GM18511 (cell line): ENCODE data around the gene PSME3IP1.
"Not testable (repeated sequence)": the region's sequence is repeated elsewhere in the genome, so short reads cannot be mapped to it uniquely, and the experiment has no call there.

Source experiments
- ATAC-seq: cut with Tn5 transposase; IDR thresholded peaks from one replicate; pipeline ENCODE4 v1.9.1; 2021; ENCODE audit warnings: mild to moderate bottlenecking, moderate library complexity; ENCODE audit not compliant: unreplicated experiment

The PSME3IP1 gene

DNA sequence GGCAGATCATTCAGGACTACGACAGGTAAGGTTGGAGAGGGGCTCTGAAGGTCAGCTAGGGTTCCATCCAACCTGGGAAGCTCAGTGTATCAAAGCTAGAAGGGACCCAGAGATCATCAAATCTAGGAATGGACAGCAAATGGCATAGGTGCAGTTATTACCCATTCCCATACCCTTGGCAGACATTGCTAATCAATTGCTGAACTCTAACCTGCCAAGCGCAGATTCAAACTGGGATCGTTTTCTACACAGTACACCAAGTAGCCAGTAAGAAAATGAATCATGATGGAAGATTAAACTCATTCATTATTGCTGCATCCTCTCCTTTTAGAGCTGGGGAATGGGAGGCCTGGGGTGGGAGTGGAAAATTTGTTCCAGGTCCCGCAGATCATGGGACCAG is 59.9 kb downstream of the PSME3IP1 start:
- no peak for ATAC-seq

DNA sequence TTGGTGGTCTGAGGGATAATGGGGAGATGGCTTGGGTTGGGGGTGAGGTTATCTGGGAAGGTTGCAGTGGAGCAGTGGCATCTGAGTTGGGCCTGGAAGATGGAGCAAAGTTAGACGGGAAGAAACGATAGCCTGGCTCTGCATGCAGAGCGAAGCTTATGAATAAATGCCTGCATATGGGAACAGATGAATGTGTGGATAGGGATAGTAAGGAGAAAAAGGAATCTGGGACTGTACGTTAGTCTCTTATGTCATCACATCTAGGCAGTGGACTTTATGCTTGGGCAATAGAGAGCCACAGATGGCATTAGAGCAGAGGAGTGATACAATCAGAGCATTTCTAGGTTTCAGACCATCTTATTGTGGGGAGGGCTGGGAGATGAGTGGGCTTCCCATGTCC is 60.5 kb downstream of the PSME3IP1 start:
- ATAC-seq: no peak

DNA sequence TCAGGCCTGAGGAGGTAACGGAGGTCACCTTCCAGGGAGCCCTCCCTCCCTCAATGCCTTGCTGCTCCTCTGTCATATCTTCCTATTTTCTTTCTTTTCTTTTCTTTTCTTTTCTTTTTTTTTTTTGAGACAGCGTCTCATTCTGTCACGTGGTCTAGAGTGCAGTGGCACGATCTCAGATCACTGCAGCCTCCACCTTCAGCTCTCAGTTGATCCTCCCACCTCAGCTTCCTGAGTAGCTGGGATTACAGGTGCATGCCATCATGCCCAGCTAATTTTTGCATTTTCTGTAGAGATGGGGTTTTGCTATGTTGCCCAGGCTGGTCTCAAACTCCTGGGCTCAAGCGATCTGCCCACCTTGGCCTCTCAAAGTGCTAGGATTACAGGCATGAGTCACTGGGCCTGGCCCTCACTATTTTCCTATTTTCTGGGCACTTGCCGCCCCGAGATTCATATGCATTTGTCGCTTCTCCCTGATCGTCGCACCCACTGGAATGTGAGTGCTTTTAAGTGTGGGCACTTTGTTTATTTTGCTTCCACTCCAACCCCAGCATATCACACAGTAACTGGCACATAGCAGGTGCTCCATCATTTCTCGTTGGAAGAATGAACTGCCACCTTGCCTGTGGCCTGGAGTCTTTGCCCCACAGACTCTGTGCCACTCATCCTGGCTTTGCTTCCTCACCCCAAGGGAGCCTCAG is 61.7 kb downstream of the PSME3IP1 start:
- no peak for ATAC-seq

DNA sequence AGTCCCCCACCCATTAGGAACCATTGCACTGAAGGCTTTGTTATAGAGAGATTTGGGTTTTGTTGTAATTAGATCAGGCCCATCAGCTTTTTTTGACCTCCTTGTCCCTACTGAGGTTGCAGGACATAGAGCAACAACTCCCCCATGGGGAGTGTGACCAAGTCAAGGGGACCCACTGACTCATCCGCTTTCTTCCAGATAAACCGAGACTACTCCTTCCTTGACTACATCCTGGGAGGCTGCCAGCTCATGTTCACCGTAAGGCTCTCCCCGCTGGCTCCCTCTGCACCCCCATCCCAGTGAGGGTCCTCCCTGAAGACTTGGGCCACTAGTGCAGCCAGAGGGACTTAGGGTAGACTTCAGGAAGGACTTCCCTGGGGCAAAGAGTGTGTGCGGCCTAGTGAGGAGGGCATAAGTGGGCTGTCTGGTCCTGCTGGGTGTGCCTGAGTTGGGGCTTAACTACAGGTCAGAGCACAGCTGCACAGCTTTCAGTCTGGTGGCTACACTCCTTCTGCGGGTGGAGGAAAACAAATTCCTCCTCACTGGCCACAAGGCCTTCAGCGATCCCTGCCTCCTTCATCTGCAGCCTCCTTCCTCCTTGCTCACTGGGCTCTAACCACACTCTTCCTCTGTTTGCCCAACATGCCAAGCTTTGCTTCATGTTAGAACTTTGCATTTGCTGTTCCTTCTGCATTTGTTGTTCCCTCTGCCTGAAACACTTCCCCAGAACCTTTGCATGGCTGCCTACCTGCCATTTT is 62.4 kb downstream of the PSME3IP1 start:
- ATAC-seq: no peak

DNA sequence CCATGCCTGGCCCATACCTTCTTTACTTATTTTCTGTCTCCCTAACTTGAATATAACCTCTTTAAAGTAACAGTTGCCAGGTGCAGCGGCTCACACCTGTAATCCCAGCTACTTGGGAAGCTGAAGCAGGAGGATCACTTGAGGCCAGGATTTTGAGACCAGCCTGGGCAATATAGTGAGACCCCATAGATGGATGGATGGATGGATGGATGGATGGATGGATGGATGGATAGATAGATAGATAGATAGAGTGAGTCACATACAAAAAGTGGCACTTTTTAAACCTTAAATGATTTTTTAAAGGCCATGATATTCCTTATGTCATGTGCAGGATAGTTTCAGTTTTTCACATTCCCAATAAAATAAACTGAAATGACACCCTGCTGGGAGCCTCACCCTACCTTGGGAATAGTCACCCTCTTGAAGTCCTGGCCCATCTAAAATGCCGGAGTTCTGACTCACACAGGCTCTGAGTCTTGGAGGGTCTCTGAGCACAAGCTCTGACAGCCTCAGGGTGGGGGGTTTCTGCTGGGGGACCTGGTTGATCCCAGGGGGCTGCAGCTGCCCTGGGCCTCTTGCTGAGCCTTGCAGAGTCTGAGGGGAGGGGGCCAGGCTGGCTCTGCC is 67.3 kb downstream of the PSME3IP1 start:
- ATAC-seq: no peak

DNA sequence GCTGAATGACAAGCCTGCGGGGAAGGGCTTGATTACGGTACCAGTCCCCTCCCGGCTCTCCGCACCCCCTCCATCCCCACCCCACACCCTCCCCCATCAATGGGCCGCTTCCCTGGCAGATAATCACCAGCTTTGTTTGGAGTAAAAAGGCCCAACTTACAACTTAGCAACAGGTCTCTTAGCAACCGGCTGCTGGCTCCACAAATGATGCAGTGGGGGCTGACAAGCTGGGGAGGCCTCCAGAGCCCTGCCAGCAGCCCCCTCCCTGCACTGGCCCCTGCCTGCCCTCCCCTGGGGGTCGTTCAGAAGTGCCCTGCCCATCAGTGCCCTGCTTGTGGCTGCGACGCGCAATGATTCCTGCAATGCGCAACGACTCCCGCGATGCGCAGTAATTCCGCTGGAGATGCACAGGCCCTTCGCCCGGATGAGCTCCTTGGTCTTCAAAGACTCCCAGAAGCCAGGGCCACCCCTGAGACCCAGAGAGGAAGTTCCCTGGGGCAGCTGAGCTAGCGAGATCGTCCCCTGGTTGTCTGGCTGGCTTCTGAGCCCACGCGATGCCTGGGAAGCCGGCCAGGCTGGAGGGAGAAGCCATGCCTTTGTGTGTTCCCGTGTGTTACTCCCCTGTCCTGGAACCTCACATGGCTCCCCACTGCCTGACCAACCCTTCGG is 70.2 kb downstream of the PSME3IP1 start:
- no peak for ATAC-seq

DNA sequence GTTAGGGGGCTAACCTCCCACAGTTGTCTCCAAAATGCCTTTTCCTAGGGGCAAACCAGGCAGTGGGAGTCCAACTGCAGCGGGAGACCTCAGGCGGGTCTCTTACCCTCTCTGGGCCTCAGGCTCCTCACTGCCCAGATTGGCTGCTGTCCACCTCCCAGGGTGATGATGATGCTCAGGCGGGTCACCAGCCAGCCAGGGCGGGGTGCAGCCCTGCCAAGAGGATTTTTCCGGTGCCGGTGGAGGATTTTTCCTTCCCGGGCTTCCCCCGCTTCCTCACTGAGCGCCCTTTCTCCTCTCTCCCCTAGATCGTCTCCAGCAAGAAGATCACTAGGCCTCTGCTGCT is 70.7 kb downstream of the PSME3IP1 start:
- no peak for ATAC-seq

DNA sequence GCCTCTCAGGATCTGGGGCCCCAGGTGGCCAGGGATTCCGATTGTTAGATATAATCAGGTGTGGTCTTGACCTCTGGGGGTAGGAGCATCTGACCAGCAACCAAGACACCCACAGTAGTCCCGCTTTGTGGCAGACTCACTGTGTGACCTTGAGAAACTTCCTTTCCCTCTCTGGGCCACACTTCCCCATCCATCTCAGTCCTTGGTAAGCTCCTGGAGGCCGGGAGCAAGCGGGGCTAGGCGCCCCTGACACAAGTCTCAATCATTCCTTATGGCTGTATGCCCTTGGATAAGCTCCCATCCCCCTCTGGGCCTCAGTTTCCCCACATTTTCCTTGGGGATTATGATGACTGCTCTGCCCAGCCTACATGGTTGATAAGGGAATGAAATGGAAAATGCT is 72.2 kb downstream of the PSME3IP1 start:
- no peak for ATAC-seq

DNA sequence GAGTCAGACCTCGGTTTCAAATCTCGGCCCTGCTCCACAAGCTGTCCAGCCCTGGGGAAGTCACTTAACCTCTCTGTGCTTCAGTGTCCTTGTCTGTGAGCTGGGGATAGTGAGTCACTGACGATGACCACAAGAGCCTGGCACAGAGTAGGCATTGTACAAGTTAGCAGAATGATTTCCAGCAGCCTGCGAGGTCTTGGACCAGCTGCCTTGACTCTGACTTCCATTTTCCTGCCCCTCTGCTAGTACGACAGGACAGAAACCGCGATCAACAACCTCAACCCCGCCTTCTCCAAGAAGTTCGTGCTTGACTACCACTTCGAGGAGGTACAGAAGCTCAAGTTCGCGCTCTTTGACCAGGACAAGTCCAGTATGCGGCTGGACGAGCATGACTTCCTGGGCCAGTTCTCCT is 72.8 kb downstream of the PSME3IP1 start:
- ATAC-seq: no peak

DNA sequence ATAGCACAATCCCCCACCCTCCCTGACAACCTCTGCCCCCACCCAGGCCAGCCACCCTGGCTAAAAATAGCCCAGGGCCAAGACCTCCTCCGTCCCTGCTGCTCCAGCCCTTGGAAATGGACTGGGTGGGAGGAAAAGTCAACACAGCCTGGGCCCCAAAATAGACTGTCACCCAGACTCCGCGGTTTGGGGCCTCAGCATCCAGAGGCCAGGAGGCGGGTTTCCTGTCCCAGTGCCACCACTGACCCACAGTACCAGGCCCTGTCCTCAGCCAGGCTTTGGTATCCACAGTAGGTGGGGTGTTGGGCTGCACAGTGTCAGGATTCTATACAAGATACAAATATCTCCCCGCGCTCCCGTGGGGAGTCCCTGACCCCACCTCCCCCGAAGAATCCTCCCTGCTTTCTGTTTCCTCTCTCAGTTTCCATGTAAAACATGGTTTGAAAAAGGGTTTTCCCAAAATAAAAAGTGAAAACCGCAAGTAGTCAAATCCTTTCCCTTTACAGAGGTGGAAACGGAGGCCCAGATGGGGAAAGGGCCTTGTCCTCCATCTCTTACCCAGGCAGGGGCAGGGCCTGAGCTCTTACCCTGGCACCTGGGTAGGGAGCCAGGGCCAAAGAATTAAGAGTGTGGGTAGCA is 73.3 kb downstream of the PSME3IP1 start:
- no peak for ATAC-seq

DNA sequence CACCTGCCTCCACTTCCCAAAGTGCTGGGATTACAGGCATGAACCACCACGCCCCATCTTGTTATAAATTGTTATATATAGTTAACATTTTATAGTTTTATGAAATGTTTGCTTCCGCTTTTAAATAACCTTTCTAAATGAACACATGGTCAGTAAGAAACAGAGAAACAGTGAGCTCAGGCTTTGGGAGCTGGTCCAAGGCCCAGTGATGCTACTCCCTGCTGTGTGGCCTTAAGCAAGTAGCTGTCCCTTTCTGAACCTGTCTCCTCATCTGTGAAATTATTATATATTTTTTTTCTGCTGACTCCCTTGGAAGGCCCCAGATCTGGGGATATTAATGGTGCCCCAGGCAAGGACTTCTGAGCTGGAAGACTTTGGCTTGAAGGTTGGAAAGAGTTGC is 74.4 kb downstream of the PSME3IP1 start:
- ATAC-seq: no peak

DNA sequence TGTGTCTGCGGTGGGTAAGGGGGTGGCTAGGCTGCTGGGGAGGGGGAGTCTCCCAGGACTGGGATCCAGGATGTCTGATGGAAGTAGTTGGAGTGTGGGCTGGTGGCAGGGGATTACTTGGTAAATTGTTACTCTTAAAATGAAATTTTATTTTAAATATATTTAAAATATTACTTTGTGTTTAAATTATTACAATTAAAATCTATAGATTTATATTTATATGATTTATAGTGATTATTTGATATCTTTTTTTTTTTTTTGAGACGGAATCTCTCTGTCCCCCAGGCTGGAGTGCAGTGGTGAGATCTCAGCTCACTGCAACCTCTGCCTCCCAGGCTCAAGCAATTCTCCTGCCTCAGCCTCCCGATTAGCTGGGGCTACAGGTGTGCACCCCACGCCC is 74.9 kb downstream of the PSME3IP1 start:
- no peak for ATAC-seq

DNA sequence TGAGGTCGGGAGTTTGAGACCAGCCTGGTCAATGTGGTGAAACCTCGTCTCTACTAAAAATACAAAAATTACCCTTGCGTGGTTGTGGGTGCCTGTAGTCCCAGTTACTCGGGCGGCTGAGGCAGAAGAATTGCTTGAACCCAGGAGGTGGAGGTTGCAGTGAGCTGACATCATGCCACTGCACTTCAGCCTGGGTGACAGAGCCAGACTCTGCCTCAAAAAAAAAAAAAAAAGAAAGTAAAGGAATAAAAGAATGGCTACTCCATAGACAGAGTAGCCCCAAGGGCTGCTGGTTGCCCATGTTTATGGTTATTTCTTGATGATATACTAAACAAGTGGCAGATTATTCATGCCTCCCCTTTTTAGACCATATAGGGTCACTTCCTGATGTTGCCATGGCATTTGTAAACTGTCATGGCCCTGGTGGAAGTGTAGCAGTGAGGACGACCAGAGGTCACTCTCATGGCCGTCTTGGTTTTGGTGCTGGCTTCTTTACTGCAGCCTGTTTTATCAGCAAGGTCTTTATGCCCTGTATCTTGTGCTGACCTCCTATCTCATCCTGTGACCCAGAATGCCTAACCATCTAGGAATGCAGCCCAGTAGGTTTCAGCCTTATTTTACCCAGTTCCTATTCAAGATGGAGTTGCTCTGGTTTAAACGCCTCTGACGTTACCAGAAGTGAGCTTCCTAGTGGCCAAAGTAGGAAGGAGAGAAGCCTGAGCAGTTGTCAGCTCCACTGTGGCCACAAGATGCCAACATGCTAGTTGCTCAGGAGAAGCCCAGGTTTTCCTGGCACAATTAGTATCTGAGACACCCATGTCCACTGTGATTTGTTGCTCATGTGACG is 76.4 kb downstream of the PSME3IP1 start:
- not testable (repeated sequence) for ATAC-seq

DNA sequence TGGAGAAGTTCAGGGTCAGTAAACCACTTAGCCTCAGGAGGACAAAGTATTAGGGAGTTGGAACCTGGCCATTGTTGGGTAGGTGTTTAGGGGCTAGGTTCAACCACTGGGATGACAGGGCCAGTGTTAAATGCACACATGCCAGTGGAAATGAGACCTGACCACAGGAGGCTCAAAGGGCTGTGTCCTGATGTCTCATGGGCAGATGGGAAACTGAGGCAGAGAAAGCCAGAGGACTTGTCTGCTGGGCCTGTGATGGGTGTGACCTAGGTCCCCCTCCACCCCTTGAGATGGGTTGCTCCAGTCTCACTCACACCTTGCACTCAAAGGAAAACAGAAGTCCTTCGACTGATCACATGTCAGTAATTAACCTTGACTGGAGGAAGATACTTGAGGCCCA is 77.4 kb downstream of the PSME3IP1 start:
- no peak for ATAC-seq

DNA sequence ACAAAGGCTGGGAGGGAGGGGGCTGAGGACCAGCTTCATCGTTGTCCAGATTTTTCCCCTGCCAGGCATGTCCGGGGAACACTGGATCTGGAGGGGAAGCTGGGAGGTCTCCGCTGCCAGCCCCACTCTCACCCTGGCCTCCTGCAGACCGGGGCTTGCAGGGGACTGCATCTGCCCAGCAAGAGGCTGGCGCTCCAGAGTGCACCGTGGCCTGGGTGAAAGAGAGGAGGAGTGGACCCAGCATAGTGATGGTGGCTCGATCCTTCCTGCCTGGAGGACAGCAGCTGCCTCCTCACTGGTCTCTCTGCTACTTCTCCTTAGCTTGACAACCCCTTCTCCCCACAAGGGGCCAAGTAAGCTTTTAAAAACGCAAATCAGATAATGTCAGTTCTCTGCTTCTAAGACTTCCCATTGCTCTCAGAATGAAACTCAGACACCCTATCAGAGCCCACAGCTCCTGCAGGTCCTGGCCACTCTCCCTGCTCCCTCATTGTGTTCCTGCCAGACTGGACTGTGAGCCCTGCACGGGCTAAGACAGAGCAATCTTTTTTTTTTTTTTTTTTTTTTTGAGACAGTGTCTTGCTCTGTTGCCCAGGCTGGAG is 78.4 kb downstream of the PSME3IP1 start:
- no peak for ATAC-seq

DNA sequence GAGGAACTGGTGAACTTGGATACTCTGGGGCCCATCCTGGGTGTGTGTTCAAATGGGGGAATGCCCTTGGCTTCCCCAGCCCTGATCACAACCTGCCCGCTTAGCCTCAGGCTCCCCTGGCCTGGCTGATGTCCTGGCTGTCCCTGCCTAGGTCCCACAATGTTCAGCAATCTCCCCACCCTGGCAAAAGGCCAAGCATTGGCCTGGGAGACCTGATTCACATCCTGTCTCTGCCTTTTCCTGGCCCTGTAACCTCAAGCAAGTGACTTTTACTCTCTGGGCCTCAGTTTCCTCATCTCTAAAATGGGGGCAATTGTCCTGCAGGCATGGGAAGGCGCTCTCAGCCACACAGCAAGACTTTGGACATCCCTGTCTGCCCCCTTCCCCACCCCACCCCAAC is 79.1 kb downstream of the PSME3IP1 start:
- ATAC-seq: no peak

DNA sequence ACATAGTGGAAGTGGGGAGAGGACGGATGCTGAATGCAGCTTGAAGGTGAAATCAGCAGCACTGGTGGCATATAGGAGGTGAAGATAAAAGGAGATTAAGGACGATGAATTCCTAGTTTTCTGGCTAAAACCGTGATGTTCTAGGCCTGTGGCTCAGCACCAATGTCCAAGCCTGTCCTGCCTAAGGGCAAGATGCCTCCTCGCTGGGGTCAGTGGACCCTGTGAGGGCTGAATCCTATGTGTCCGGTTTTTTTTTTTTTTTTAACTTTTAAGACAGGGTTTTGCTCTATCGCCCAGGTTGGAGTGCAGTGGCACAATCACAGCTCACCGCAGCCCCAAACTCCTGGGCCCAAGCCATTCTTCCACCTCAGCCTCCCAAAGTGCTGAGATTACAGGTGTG is 80.7 kb downstream of the PSME3IP1 start:
- ATAC-seq: no peak

DNA sequence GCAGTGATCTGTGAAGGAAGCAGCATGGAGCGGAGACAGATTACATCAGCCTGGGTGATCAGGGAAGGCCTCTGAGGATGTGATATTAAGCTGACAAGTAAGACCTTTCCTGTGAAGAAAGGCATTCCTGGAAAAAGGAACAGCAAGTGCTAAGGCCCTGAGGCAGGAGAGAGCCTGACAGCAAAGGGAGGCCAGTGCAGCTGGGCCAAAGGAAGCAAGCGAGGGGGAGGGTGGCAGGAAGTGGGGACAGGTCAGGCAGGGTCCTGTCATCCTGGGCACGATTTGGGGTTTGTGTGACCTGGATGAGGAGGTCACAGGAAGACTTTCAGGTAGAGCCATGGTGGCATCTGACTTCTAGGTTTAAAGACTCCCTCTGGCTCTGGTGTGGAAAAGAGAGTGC is 81.1 kb downstream of the PSME3IP1 start:
- no peak for ATAC-seq

DNA sequence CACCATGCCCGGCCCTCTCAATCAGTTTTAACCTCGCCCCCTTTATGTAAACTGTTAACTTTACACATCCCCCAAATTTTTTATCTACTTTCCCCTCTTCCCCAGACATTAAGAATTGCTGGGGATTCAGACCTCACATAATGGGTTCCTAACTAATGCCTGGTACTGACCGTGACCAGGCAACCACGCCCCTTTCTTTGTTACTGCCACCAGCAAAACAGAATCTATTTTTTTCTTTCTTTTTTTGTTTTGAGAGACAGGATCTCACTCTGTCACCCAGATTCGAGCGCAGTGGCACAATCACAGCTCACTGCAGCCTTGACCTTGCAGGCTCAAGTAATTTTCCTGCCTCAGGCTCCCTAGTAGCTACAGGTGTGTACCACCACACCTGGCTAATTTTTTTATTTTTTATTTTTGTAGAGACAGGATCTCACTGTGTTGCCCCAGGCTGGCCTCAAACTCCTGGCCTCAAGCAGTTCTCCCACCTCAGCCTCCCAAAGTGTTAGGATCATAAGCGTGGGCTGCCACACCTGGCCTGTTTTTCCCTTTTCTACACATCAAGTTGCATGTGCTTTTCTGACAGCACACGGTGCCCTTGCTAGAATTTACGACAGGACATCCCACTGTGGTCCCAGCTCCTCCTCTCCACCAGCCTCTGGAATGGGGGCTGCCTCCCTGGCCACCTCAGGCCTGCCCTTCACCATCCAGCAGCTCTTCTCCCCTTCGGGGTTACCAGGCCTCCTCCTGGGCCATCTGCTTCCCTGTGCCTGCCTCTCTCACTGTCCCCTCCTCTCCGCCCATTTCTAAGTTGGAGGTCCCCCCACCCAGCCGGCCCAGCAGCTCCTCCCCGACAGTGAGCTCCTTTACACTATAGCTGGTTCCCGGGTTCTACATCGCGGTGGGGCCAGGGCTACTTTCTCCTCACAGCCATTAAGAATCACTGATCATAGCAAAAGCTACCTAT is 82.7 kb downstream of the PSME3IP1 start:
- no peak for ATAC-seq
